HG03571 (cell line): ENCODE results near the gene AMOTL2.

Source experiments
- ATAC-seq: cut with Tn5 transposase; IDR thresholded peaks from one replicate; pipeline ENCODE4 v1.9.1; 2021; ENCODE audit not compliant: unreplicated experiment

The AMOTL2 gene

DNA sequence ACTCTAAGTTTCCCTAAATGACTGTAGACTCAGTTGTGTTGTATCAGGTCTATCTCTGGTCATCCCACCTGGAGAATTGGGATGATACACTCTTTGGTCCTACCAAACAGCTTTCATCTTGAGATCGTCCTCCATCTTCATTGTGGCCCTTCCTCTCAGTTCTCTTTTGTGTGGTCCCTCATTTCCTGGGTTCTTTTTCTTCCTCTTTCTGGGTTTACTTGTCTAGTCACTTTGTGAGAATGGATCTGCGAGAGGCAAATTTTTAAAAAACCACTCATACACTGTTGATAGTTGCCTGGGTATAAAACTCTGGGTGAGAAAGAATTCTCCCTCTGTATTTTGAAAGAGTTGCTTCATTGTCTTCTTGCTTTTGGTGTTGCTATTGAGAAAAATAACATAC is 6.0 kb upstream of the AMOTL2 start:
- no peak for ATAC-seq

DNA sequence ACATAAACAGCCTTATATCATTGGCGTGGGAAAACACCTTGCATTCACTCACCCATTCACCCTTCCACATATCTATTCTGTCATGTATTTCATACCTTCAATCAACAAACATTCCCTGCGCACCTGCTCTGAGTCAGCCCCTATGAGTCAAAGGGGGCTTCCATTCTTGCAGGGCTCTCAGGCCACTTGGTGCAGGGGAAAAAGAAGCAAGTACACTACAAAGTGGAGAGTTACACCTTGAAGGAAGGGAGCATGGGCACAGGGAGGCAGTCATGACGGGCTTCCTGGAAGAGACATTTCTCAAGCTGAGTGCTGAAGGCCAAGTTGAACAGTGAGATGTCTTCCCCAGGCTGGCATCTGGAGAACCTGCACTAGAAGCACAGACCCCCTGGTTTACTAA is 4.6 kb upstream of the AMOTL2 start:
- no peak for ATAC-seq

DNA sequence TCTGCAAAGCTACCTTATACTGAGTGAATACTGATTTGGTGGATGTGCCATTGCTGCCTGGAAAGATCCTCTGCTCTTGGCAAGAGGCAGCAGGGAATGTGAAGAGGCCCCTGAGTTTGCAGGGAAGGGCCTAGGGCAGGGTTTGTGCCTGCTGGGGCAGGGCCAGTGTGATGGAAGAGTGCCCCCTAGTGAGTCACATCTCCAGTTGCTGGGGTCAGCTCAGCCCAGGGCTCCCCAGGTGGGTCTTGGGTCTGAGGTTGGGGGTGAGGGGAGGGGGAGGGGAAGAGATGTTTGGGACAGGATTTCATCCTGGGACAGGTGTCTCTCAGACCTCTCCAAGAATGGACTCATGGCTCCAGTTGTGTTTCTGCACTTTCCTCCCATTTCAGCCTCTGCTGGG is 4.1 kb upstream of the AMOTL2 start:
- ATAC-seq = no peak

DNA sequence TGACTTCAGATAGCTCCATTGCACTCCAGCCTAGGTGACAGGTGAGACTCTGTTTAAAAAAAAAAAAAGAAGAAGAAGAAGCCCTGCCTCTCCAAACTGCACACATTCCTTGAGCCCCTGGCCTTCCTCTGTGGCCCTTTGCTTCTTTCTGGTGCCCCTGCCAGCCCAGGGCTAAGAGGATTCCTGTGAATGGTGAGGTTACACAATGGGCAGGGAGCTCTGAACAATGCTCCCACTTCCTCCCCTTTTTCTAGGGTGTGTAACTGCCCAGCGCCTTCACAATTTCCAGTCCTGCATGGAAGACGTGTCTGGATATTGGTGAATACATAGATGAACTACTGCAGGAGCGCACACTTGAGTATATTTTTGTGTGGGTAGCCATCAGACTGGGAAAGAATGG is 3.6 kb upstream of the AMOTL2 start:
- ATAC-seq = no peak

DNA sequence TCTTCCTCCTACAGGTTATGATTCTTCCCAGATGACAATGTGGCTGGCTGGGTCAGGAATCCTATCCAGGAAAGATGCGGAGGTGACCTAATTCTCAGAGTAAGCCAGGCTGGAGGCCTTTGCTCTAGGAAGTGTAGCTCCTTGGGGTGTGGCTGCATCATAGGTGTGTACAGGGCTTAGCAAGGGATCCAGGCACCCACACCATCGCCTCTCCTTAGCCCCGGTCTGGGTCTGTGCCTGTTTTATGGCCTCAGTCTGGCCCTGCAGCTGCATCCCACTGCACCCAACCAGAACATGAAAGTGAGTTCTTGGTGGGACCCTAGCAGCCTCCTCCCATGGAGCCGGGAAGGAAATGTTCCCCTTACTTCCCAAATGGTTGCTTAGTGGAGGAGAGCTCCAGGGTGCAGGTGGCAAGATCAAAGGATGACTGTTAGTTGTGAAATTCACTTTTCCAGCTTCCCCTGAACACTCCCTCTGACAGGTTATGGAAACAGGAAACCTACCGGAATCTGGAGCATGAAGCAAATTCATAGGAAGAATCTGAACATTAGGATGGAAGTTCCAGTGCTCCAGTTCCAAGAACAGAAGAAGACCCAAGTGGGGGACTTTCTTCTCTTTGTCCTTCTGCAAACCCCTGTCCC is 2.7 kb upstream of the AMOTL2 start:
- ATAC-seq = no peak

DNA sequence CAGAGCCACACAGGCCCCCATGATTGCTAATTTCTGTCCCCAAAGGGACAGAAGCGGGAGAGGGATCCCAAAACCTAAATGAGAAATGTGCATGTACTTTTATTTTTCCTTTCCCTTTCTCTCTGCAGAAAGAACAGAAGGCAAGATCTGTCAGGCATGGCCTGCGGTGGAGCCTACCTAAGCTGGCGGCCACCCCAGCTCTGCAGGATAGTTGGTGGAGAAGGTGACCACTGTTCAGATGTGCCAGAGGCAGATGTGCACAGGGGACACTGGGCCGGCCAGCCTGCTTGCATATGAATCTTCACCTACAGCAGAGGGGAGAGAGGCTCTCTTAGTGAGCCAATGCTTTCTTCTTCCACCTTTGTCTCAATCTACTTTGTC is 2.1 kb upstream of the AMOTL2 start:
- no peak for ATAC-seq

DNA sequence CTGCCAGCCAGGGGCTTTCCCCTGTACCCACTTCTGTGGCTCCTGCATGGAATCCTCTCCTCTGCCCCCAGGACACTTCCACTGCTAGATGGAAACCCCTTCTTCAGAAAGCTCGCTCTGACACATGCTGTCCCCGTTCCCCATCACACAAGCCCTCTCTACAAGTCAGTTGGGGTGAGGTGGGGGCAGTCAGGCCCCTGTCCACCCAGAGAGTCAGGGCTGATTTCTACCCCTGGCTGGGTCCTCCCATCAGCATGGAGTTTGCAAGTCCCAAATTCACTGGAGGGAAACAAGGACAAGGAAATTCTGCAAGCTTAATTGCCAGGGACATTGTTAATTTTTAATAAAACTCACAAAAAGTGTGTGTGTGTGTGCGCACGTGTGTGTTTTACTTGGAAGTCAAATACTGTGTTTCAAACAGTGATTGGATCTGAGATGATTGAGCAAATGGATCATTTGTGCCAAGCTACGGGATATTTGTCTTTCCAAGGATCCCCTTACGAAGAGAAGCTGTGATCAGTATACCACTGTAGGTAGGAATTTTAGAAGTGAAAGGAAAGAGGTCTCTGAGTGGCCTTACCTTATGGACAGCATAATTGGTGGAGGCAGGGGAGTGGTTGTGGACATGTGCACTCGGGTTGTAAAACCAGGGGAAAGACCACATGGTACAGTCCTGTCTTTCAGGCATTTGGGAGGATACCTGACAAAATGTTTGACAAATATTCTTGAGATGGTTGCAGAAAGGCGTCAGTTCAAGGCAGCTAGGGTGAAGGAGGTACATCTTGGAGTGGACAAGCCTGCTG is 1.5 kb upstream of the AMOTL2 start:
- no peak for ATAC-seq

DNA sequence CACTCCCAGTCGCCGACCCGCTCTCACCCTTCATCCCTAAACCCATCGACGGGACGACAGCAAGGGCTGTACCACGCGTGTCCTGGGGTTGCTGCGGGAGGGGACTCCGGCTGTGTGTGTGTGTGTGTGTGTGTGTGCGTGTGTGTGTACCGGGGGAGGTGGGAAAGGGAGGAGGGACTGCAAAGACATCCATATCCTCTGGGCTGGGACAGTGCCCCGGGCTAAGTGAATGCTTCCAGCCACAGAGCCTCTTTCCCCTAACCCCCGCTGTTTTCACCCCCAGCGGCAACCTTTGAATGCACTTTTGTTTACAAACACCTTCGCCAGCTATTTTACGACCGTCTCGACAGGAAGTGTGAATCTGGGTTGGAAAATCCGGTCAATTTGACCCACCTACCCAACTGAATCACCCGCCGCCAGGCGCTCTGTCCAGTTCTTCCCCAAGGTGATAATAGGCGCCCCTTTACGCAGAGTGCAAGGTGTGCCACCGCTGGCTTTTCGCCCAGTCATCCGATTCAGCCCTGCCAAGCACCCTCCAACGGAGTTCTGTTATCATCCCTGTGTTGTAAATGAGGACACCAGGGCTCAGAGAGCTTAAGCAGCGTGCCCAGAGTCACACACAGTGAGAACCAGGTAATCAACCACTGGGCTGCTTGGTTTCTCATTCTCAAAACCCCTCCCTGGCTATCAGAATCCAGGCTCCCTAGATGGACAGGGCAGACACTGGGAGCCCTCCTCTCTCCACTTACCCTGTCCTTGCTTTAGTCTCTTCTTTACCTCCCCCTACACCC is 739 bp upstream of the AMOTL2 start:
- no peak for ATAC-seq

DNA sequence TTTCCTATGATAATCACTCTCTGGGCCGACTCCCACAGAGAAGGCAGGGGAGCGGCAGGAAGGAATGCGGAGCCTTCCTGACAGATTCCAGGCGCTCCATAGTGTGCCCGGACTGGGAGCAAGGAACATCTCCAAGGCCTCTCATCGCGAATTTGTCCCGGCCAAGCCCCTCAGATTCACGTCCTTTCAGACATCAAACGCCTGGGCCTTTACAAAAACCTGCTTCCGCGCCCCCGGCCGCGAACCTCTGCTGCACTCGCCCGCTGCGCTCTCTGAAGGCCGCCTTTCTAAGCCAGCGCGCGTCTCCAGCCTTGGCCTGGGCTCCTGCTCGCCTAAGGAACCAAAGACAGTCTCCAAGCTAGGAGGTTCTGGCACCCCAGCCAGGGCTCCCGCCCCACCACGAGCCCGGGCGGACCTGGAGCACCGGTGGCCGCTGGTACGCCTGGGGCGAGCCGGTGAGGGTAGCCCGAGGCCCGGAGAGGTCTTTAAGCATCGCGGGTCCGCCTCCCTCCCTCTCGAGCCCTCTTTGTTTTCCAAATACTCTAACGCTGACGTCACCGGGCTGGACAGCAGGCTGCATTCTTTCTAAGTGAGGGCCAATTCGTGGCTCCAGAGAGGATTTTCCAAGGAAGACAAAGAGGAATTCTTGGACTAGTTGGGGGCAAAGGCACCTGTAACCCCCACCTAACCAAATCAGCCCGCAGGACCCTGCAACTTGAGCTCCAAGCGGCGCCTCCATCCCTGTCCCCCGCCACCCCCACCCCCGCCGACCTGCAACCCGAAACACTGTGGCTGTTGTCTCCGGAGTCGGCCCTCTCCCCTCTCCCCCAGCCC is 759 bp downstream of the AMOTL2 start:
- ATAC-seq = no peak

DNA sequence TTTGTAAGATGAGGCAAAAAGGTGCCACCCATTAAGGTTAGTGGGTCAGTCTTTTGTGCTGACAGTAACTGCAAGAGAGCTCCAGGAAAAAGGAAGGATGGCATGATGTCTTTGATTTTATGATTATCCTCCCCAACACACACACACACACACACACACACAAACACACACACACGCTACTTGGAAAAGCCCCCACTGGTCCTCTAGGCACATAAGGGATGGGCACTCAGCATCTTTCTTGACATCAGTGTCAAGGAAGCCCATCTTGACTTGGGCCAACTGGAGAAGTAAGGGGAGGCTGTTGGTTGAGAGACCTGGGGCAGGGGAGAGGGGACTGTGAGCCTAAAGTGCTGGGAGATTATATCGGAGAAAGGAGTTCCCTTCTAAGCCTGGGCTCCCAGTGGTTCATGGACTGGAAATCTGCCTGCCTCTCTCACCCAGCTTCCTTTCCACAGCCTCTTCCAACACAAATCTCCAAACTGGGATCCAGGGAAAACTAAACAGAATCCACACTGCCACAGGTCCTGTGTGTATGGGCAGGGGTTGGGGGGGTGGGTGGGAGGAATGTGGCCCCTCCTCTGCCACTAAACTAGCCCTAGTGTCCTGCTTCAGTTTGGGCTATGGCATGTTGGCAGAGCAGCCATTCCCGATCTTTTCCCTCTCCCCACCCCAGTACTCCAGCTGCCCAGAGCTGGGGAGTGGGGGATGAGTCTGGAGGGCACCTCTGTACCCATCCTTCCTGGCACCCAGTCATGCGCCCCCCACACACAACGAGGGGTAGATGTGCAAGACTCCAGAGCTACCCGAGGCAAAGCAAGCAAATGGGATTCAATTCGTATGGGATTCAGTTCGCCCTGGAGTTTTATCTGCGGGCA is 1.6 kb downstream of the AMOTL2 start:
- no peak for ATAC-seq

DNA sequence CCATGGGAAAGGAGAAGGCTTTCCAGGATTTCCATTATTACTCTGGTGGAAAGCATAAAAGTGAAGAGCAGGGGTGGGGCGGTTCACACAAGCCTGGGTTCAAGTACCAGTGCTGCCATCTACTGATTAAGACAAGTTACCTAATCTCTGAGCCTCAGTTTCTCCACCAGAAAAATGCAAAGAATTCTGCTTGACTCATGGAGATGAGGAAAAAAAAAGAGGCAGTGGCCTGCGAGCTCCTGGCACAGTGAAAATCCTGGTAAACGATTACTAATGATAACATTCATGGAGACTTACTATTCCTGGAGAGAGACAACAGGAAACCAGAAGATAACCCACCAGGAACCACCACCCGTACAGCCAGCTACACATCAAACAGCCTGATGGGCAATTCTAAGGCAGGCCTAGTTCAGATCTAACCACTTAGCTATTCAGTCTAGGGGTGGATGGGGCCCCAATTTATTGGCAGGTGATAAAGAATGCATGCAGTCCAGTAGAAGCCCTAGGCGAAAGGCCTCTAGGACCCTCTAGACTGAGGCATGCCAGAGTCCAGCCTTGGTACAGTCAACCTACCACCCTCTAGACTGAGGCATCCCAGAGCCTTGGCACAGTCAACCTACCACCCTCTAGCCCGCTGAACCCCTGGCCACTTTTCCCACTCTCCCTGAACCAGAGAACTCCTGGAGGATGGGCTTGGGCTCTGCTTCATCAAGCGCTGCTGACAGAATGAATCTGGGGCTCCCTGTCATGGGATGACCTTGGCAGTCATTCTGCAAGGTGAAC is 2.5 kb downstream of the AMOTL2 start:
- ATAC-seq = no peak

DNA sequence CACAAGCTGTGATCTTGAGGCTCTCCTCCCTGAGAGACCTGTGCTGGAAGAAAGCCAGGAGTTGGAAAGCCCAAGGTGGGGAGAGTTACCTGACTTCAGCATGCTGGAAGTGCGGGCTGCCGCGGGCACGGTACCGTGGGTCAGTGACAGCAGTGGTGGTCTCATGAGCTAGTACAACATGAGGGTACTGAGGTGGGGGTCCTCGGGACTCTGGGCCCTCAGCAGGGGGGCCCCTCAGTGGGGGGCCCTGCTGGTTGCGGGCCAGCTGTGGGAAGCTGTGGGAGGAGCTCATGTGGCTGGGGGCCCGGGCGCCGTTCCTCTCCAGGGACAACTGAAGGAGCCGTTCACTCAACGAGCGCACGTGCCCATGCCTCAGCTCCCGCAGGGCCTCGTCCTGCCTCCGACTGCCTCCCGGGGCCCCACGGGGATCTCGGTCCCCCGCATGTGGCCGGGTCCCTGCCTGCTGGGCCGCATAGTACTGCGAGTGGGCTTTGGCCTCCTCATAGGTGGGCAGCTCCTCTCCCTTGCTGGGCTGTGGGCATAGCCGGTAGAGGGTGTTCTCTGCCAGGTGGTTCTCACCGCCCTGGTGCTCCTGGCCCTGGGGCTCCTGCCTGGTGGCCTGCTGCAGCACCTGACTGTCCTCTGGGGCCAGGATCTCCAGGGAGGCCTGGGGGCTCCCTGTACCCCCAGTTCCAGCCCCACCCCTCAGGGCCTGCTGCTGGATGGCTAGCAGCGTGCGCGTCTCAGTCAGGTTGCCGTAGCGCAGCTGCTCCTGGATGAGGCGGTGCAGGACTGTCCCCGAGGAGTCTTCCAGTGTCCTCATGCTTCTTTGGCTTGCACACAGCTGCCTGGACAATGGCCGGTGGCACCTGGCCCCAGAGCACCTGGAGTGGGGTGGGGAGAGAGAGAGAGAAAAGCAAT is 3.4 kb downstream of the AMOTL2 start:
- no peak for ATAC-seq

DNA sequence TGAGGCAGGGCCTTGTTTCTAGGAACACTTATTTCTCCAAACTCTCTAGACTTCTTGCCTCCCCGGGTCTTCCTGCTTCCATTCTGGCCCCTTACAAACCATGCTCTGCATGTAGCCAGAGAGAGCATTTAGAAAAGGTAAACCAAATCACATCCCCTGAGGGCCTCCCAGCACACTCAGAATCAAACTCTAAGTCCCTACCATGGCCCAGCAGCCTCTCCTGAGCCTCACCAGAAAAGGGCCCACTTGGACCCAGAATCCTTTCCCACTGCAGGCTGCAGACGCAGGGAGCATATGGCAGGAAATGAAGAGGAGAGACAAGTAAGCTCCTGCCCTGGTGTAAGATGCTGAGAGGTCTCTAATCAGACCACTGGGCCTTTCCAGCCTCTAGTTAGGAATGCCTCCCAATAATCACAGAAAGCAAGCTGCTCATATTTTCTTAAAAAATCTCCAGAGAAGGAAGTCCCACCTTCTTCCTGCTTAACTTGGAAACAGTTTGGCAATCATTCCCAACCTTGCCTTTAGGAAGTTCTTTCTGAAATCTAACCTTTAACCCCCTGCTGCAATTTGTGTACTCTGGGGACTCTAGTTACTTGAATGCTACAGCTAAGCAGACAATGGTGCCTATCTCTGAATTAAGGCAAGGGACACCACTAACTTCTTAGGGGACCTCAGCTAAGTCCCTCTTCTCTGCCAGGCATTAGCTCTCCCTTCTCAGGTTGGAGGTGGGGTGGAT is 4.2 kb downstream of the AMOTL2 start:
- ATAC-seq = no peak

DNA sequence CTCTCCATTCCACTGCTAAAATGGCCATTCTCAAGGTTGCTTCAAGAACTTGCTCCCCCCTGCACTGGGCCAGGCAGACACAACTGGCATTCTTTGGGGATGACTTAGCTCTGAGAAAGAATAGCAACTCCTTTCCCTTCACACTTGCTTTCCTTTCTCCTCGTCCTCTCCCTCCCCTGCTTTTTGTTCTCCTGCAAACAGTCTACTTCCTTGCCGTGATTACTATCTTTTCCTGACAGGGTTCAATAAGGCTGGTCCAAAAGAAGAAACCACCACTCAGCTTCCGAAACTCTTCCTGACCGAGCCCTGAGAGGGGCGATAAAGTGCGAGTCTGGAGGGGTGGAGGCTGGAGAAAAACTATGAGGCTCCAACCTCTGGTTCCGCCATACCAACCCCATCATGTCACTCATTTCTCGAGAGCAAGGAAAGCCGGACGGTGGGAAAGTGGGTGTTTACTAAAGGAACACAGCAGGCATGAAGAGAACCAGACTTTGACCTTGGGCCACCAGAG is 5.0 kb downstream of the AMOTL2 start:
- no peak for ATAC-seq

DNA sequence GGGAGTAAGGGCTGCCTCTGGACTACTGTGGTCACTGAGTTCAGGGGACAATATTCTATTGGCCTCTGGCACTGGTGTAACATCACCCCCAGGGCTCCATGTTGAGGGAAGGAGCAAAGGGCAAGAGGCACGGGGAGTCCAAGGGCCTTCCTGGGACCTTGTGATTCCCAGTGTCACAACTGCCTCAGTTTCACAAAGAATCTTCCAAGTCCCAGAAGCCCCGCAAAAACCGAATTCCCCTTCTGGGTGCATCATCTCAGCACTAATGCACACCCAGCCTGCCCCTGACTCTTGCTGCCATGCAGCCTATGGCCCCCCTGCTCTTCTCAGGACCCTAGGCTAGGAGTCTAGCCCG is 5.5 kb downstream of the AMOTL2 start:
- ATAC-seq = no peak

DNA sequence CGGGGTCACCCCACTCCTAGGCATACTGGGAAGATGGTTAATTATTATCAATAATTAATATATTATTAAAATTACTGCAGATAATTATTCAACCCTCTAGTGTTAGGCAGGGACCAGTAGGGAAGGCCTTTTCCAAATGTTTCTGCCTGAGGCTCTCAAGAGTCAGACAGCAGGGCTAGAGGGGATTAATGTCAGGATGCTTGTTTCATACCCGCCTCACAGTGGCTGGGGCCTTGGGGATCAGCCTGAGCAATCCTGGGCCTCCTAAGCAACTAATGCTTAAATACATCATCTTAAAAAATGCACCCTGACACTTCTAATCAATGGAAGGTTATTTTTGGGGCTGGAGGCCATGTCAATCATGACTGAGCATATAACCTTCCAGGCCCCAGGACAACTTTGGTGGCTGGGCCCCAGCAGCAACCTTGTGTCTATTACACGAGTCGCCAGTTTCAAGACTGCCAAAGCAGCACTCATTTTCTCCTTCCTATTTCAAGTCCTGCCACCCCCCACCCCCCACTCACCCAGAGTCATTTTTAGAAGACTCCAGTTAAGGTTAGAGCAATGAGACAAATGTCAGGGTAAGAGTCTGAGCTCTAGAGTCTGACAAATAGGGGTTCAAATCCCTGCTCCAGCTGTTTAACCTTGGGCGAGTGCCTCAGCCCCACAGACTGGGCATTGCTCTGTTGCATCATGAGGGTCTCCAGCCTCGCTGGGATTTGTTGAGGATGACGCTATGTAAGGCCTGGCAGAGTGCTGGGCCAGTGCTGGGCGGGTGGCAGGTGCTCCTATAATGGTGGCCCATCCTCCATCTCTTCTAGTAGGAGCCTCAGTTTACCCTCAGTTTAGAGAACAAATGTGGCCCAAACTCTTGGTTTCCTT is 6.1 kb downstream of the AMOTL2 start:
- ATAC-seq = no peak
